ENCODE results near the gene MDFIC.

MDFIC gene

GRCh38 chr7:115052706-115053105, 130.8 kb downstream of the MDFIC start:
- no peak for TF ChIP-seq EZH2phosphoT487 (IDR thresholded peaks at IDR 0.05; ENCODE audit: borderline replicate concordance)
- TF ChIP-seq, protein P1, sequence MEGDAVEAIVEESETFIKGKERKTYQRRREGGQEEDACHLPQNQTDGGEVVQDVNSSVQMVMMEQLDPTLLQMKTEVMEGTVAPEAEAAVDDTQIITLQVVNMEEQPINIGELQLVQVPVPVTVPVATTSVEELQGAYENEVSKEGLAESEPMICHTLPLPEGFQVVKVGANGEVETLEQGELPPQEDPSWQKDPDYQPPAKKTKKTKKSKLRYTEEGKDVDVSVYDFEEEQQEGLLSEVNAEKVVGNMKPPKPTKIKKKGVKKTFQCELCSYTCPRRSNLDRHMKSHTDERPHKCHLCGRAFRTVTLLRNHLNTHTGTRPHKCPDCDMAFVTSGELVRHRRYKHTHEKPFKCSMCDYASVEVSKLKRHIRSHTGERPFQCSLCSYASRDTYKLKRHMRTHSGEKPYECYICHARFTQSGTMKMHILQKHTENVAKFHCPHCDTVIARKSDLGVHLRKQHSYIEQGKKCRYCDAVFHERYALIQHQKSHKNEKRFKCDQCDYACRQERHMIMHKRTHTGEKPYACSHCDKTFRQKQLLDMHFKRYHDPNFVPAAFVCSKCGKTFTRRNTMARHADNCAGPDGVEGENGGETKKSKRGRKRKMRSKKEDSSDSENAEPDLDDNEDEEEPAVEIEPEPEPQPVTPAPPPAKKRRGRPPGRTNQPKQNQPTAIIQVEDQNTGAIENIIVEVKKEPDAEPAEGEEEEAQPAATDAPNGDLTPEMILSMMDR (conservative IDR thresholded peaks at IDR 0.05; ENCODE audit: low read length) = no peak
- H3K79me2 ChIP-seq (ENCODE audit: insufficient read depth, low read length) = no peaks in the 10 kb centered on the region

GRCh38 chr7:115054478-115055065, 132.7 kb downstream of the MDFIC start:
- Histone ChIP-seq H3K4me1 (ENCODE audit: insufficient read depth, low read length, poor library complexity, severe bottlenecking) (no peaks in the 10 kb centered on the region), H3K79me2 (ENCODE audit: insufficient read depth, low read length) (no peaks in the 10 kb centered on the region), H3K36me3 (ENCODE audit: insufficient read depth, low read length) (no peaks in the 10 kb centered on the region), H4K20me1 (ENCODE audit: insufficient read depth, low read length, poor library complexity, severe bottlenecking) (no peaks in the 10 kb centered on the region), H3K9ac (ENCODE audit: low read depth, low read length, poor library complexity, severe bottlenecking) (no peak overlapping the region), H3F3A (ENCODE audit: low read depth) (no peaks in the 10 kb centered on the region), H3K4me3 (ENCODE audit: low read length, poor library complexity, severe bottlenecking) (no peak overlapping the region), H3K9me3 (ENCODE audit: insufficient read depth, low read depth, low read length) (no peaks in the 10 kb centered on the region), H3K4me2 (ENCODE audit: low read depth, low read length, poor library complexity, severe bottlenecking) (no peak overlapping the region), H3K27me3 (ENCODE audit: insufficient read depth, low read length, poor library complexity, severe bottlenecking) (no peaks in the 10 kb centered on the region), H3K9me2 (replicated peaks; ENCODE audit: low read depth, low read length) (no peaks in the 10 kb centered on the region), H2AFZ (ENCODE audit: low read length) (no peak overlapping the region)
- TF ChIP-seq EZH2phosphoT487 (IDR thresholded peaks at IDR 0.05; ENCODE audit: borderline replicate concordance) = no peak

More at GRCh38 chr7:115052706-115053105, 130.8 kb downstream of the MDFIC start:
- Histone ChIP-seq H4K20me1 (ENCODE audit: insufficient read depth, low read length, poor library complexity, severe bottlenecking) (no peaks in the 10 kb centered on the region), H3K9ac (ENCODE audit: low read depth, low read length, poor library complexity, severe bottlenecking) (no peak overlapping the region), H3K4me3 (ENCODE audit: low read length, poor library complexity, severe bottlenecking) (no peak overlapping the region), H3K27me3 (ENCODE audit: insufficient read depth, low read length, poor library complexity, severe bottlenecking) (no peaks in the 10 kb centered on the region), H3K4me2 (ENCODE audit: low read depth, low read length, poor library complexity, severe bottlenecking) (no peak overlapping the region), H3K9me2 (replicated peaks; ENCODE audit: low read depth, low read length) (no peaks in the 10 kb centered on the region), H3K9me3 (ENCODE audit: insufficient read depth, low read depth, low read length) (no peaks in the 10 kb centered on the region), H3F3A (ENCODE audit: low read depth) (no peaks in the 10 kb centered on the region), H3K36me3 (ENCODE audit: insufficient read depth, low read length) (no peaks in the 10 kb centered on the region), H3K4me1 (ENCODE audit: insufficient read depth, low read length, poor library complexity, severe bottlenecking) (no peaks in the 10 kb centered on the region), H2AFZ (ENCODE audit: low read length) (no peak overlapping the region)

GRCh38 chr7:115056019-115056418, 134.1 kb downstream of the MDFIC start:
- Histone ChIP-seq H3K4me1 (ENCODE audit: insufficient read depth, low read length, poor library complexity, severe bottlenecking) (no peaks in the 10 kb centered on the region), H3K27me3 (ENCODE audit: insufficient read depth, low read length, poor library complexity, severe bottlenecking) (no peaks in the 10 kb centered on the region), H3K79me2 (ENCODE audit: insufficient read depth, low read length) (no peaks in the 10 kb centered on the region), H3K4me3 (ENCODE audit: low read length, poor library complexity, severe bottlenecking) (no peak overlapping the region), H2AFZ (ENCODE audit: low read length) (no peak overlapping the region), H3F3A (ENCODE audit: low read depth) (no peaks in the 10 kb centered on the region), H3K9me2 (replicated peaks; ENCODE audit: low read depth, low read length) (no peaks in the 10 kb centered on the region), H3K9ac (ENCODE audit: low read depth, low read length, poor library complexity, severe bottlenecking) (no peak overlapping the region), H3K4me2 (ENCODE audit: low read depth, low read length, poor library complexity, severe bottlenecking) (no peak overlapping the region), H3K36me3 (ENCODE audit: insufficient read depth, low read length) (no peaks in the 10 kb centered on the region), H4K20me1 (ENCODE audit: insufficient read depth, low read length, poor library complexity, severe bottlenecking) (no peaks in the 10 kb centered on the region), H3K9me3 (ENCODE audit: insufficient read depth, low read depth, low read length) (no peaks in the 10 kb centered on the region)
- TF ChIP-seq, protein P1 (conservative IDR thresholded peaks at IDR 0.05; ENCODE audit: low read length) = no peak
- no peak for TF ChIP-seq EZH2phosphoT487 (IDR thresholded peaks at IDR 0.05; ENCODE audit: borderline replicate concordance)

DNA sequence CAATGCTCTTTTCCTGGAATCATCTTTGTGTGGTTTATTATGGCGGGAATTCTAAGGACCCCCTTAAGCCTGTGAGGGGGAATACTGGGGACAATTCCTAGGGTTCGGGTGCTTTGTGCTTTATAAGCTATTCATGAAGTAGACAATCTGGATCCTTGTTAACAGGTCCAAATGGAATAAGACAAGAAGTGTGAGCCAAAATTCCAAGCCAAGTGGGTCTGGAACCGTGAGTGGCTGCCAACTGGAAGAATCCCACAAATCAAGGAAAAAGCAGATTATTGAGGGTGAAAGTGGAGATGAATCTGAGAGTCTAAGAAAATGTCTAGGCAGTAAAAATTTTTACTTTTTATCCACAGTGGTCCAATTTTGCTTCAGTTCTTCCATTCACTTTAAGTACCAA, 136.8 kb downstream of the MDFIC start:
- no peaks in the 10 kb centered on the region for H3K4me1 ChIP-seq (ENCODE audit: insufficient read depth, low read length, poor library complexity, severe bottlenecking)
- no peak overlapping the region for H2AFZ ChIP-seq (ENCODE audit: low read length)
- no peak overlapping the region for H3K4me3 ChIP-seq (ENCODE audit: low read length, poor library complexity, severe bottlenecking)
- no peaks in the 10 kb centered on the region for H4K20me1 ChIP-seq (ENCODE audit: insufficient read depth, low read length, poor library complexity, severe bottlenecking)
- H3K4me2 ChIP-seq (ENCODE audit: low read depth, low read length, poor library complexity, severe bottlenecking) = no peak overlapping the region
- no peaks in the 10 kb centered on the region for H3K36me3 ChIP-seq (ENCODE audit: insufficient read depth, low read length)
- no peak overlapping the region for H3K9ac ChIP-seq (ENCODE audit: low read depth, low read length, poor library complexity, severe bottlenecking)
- TF ChIP-seq EZH2phosphoT487 (IDR thresholded peaks at IDR 0.05; ENCODE audit: borderline replicate concordance) = no peak
- TF ChIP-seq, protein P1 (conservative IDR thresholded peaks at IDR 0.05; ENCODE audit: low read length) = no peak
- no peaks in the 10 kb centered on the region for H3K79me2 ChIP-seq (ENCODE audit: insufficient read depth, low read length)
- no peaks in the 10 kb centered on the region for H3K9me2 ChIP-seq (replicated peaks; ENCODE audit: low read depth, low read length)
- no peaks in the 10 kb centered on the region for H3F3A ChIP-seq (ENCODE audit: low read depth)
- no peaks in the 10 kb centered on the region for H3K9me3 ChIP-seq (ENCODE audit: insufficient read depth, low read depth, low read length)
- H3K27me3 ChIP-seq (ENCODE audit: insufficient read depth, low read length, poor library complexity, severe bottlenecking) = no peaks in the 10 kb centered on the region

Measured in Loucy (cell line).